ENCODE measurements around the gene STARD9.
A peak's percentile ranks its signal among the peaks of the same experiment; 100 is the strongest.
"Not testable (repeated sequence)": the region's sequence is repeated elsewhere in the genome, so short reads cannot be mapped to it uniquely, and the experiment has no call there.

STARD9 gene

DNA sequence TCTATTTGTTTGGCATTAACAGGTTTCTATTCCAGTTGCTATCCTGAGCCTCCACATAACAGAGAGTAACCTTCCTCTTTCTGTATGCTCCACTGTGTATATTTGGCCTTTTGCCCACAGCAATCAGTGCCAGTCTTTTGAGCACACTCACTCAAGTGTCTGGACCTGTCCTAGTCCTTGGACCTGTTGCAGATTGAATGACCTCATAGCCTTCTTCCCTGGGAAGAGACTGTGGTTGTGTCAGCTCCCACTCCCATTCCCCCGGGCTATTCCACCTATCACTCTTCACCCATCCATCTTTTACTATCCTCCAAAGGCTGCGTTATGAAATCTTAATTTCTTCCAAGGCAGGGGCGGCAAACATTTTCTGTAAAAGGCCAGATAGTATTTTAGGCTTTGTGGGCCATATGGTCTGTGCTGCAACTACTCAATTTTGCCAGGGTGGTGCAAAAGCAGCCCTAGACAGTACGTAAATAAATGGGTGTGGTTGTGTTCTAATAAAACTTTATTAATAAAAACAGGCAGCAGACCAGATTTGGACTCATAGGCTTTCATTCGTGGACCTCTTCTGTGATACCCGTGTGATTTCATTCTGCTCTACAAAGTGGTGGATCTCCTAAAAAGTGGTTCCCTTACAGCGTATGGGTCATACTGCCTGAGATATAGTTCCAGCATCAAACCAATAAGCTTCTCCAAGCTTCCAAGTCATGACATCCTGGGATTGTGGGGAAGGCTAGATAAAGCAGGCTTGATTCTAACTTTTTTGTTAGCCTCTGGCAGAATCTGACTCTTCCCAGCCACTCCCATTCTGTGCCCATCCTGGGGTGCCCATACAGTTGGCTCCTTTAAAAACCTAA is 104.1 kb downstream of the STARD9 start:
- Mint-ChIP-seq H3K4me3 (no peak overlapping the region), H3K27ac (no peak overlapping the region), H3K27me3 (no peaks in the 10 kb centered on the region), H3K4me1 (ENCODE audit: low read depth in 2 of 2) (no peaks in the 10 kb centered on the region), H3K9me3 (no peaks in the 10 kb centered on the region), H3K36me3 (ENCODE audit: insufficient read depth) (peaks cover 10% of the 10 kb centered on the region)
- DNase-seq (no peak), ATAC-seq (replicated peaks) (no peak)

- not testable (repeated sequence) for ATAC-seq (replicated peaks); H3K27ac Mint-ChIP-seq
Observed at GRCh38 chr15:42680142-42680482, 104.7 kb downstream of the STARD9 start.

GRCh38 chr15:42681119-42681518 is 105.7 kb downstream of the STARD9 start:
- ATAC-seq (replicated peaks) (no peak), DNase-seq (no peak)
- Mint-ChIP-seq H3K27me3 (no peaks in the 10 kb centered on the region), H3K4me1 (ENCODE audit: low read depth in 2 of 2) (no peaks in the 10 kb centered on the region), H3K36me3 (ENCODE audit: insufficient read depth) (peaks cover 4% of the 10 kb centered on the region), H3K27ac (no peak overlapping the region), H3K9me3 (no peaks in the 10 kb centered on the region), H3K4me3 (no peak overlapping the region)

More at GRCh38 chr15:42680142-42680482, 104.7 kb downstream of the STARD9 start:
- H3K4me1 Mint-ChIP-seq (ENCODE audit: low read depth in 2 of 2); H3K27me3 Mint-ChIP-seq; DNase-seq; H3K9me3 Mint-ChIP-seq; H3K4me3 Mint-ChIP-seq; H3K36me3 Mint-ChIP-seq (ENCODE audit: insufficient read depth): not testable (repeated sequence)

DNA sequence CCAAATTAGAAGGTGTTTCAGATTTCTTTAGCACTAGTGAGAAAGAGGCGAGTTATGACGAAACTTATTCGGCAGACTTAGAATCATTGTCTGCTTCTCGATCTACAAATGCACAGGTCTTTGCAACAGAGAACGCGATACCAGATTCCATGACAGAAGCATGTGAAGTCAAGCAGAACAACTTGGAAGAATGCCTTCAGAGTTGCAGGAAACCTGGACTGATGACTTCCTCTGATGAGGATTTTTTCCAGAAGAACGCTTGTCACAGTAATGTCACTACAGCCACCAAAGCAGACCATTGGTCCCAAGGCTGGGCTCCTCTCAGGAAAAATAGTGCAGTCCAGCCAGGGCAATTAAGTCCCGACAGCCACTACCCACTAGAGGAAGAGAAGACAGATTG is 110.9 kb downstream of the STARD9 start:
- Mint-ChIP-seq H3K27me3 (no peaks in the 10 kb centered on the region), H3K36me3 (ENCODE audit: insufficient read depth) (peaks cover 4% of the 10 kb centered on the region), H3K4me1 (ENCODE audit: low read depth in 2 of 2) (peaks cover 5 to 6% of the 10 kb centered on the region in 2 donors), H3K9me3 (no peaks in the 10 kb centered on the region), H3K4me3 (no peak overlapping the region), H3K27ac (no peak overlapping the region)
- ATAC-seq (replicated peaks) (no peak), DNase-seq (no peak)

GRCh38 chr15:42687740-42688139 is 112.3 kb downstream of the STARD9 start:
- Mint-ChIP-seq H3K27me3 (no peaks in the 10 kb centered on the region), H3K36me3 (ENCODE audit: insufficient read depth) (peaks cover 4% of the 10 kb centered on the region), H3K27ac (no peak overlapping the region), H3K9me3 (no peaks in the 10 kb centered on the region), H3K4me1 (ENCODE audit: low read depth in 2 of 2) (peaks cover 9% of the 10 kb centered on the region in 2 donors), H3K4me3 (no peak overlapping the region)
- ATAC-seq (replicated peaks) (no peak), DNase-seq (no peak)

GRCh38 chr15:42688301-42688700 is 112.9 kb downstream of the STARD9 start:
- no peak for DNase-seq
- Mint-ChIP-seq H3K4me1 (ENCODE audit: low read depth in 2 of 2) (peaks cover 9% of the 10 kb centered on the region in 2 donors), H3K27me3 (no peaks in the 10 kb centered on the region), H3K36me3 (ENCODE audit: insufficient read depth) (no peaks in the 10 kb centered on the region), H3K4me3 (no peak overlapping the region), H3K27ac (no peak overlapping the region), H3K9me3 (no peaks in the 10 kb centered on the region)
- ATAC-seq (replicated peaks) = no peak

DNA sequence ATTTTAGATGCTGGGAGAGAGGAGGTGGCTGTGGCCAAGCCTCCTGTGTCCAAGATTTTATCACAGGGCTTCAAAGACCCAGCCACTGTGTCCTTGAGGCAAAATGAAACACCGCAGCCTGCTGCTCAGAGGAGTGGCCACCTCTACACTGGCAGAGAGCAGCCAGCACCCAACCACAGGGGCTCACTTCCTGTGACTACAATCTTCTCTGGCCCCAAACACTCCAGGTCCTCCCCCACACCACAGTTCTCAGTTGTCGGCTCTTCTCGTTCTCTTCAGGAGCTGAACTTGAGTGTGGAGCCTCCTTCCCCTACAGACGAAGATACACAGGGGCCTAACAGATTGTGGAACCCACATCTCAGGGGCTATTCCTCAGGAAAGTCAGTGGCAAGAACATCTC is 115.9 kb downstream of the STARD9 start:
- H3K27ac Mint-ChIP-seq = peak overlapping the region; percentile 60 to 77
- no peak for DNase-seq
- H3K4me3 Mint-ChIP-seq = no peak overlapping the region
- peaks cover 9% of the 10 kb centered on the region in 2 donors for H3K4me1 Mint-ChIP-seq (ENCODE audit: low read depth in 2 of 2)
- H3K36me3 Mint-ChIP-seq (ENCODE audit: insufficient read depth) = no peaks in the 10 kb centered on the region
- H3K9me3 Mint-ChIP-seq = no peaks in the 10 kb centered on the region
- ATAC-seq (replicated peaks) = no peak
- H3K27me3 Mint-ChIP-seq = no peaks in the 10 kb centered on the region

DNA sequence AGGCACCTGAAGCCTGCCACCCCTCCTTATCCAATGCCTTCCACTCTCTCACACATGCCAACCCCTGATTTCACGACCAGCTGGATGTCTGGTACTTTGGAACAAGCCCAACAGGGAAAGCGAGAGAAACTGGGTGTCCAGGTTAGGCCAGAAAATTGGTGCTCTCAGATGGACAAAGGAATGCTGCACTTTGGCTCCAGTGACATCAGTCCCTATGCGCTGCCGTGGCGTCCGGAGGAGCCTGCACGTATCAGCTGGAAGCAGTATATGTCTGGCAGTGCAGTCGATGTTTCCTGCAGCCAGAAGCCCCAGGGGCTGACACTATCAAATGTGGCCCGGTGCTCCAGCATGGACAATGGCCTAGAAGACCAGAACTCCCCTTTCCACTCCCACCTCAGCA is 116.4 kb downstream of the STARD9 start:
- Mint-ChIP-seq H3K27ac (peak overlapping the region; percentile 60 to 77), H3K4me1 (ENCODE audit: low read depth in 2 of 2) (peaks cover 9% of the 10 kb centered on the region in 2 donors), H3K27me3 (no peaks in the 10 kb centered on the region), H3K36me3 (ENCODE audit: insufficient read depth) (no peaks in the 10 kb centered on the region), H3K9me3 (no peaks in the 10 kb centered on the region), H3K4me3 (no peak overlapping the region)
- DNase-seq (no peak), ATAC-seq (replicated peaks) (no peak)

- H3K27ac Mint-ChIP-seq = no peak overlapping the region
Observed at GRCh38 chr15:42692536-42692935, 117.1 kb downstream of the STARD9 start.

DNA sequence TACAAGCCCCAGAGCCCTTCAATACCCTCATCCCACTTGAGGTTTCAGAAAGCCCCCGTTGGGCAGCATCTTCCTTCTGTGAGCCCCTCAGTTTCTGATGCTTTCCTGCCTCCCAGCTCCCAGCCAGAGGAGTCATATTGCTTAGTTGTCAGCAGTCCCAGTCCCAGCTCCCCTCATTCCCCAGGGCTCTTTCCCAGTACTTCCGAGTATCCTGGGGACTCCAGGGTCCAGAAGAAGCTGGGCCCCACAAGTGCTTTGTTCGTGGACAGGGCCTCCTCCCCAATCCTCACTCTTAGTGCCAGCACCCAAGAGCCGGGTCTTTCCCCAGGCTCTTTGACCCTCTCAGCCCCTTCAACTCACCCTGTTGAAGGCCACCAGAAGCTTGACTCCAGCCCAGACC is 117.6 kb downstream of the STARD9 start:
- DNase-seq (no peak), ATAC-seq (replicated peaks) (no peak)
- no peak overlapping the region for H3K27ac Mint-ChIP-seq
- no peaks in the 10 kb centered on the region for H3K27me3 Mint-ChIP-seq
- H3K9me3 Mint-ChIP-seq = no peaks in the 10 kb centered on the region
- no peak overlapping the region for H3K4me3 Mint-ChIP-seq
- H3K4me1 Mint-ChIP-seq (ENCODE audit: low read depth in 2 of 2) = peaks cover 9% of the 10 kb centered on the region in 2 donors
- no peaks in the 10 kb centered on the region for H3K36me3 Mint-ChIP-seq (ENCODE audit: insufficient read depth)

More at GRCh38 chr15:42692536-42692935, 117.1 kb downstream of the STARD9 start:
- peaks cover 9% of the 10 kb centered on the region in 2 donors for H3K4me1 Mint-ChIP-seq (ENCODE audit: low read depth in 2 of 2)
- H3K4me3 Mint-ChIP-seq = no peak overlapping the region
- H3K27me3 Mint-ChIP-seq = no peaks in the 10 kb centered on the region
- H3K36me3 Mint-ChIP-seq (ENCODE audit: insufficient read depth) = no peaks in the 10 kb centered on the region
- ATAC-seq (replicated peaks) (no peak), DNase-seq (no peak)
- no peaks in the 10 kb centered on the region for H3K9me3 Mint-ChIP-seq

DNA sequence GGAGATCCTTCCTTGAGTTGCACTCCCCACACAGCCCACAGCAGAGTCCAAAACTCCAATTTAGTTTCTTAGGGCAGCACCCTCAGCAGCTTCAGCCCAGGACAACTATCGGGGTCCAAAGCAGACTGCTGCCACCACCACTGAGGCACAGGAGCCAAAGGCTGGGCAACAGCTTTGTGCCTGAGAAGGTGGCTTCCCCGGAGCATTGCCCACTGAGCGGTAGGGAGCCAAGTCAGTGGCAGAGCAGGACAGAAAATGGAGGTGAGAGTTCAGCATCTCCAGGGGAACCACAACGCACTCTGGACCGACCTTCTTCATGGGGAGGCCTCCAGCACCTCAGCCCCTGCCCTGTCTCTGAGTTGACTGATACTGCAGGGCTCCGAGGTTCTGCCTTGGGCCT is 118.1 kb downstream of the STARD9 start:
- Mint-ChIP-seq H3K27me3 (no peaks in the 10 kb centered on the region), H3K27ac (peak overlapping the region in 1 of 2 donors; percentile 49), H3K36me3 (ENCODE audit: insufficient read depth) (no peaks in the 10 kb centered on the region), H3K4me3 (no peak overlapping the region), H3K9me3 (no peaks in the 10 kb centered on the region), H3K4me1 (ENCODE audit: low read depth in 2 of 2) (peaks cover 9% of the 10 kb centered on the region in 2 donors)
- DNase-seq = no peak
- ATAC-seq (replicated peaks) = no peak

DNA sequence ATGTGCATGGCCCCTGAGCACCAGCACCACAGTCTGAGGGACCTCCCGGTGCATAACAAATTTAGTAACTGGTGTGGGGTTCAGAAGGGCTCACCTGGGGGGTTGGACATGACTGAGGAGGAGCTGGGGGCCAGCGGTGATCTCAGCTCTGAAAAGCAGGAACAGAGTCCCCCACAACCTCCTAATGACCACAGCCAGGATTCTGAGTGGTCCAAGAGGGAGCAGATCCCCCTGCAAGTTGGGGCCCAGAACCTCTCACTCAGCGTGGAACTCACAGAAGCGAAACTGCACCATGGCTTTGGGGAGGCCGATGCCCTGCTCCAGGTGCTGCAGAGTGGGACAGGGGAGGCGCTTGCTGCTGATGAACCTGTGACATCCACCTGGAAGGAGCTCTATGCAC is 118.5 kb downstream of the STARD9 start:
- Mint-ChIP-seq H3K4me3 (no peak overlapping the region), H3K27ac (peak overlapping the region in 1 of 2 donors; percentile 49), H3K27me3 (no peaks in the 10 kb centered on the region), H3K9me3 (no peaks in the 10 kb centered on the region), H3K4me1 (ENCODE audit: low read depth in 2 of 2) (peaks cover 9% of the 10 kb centered on the region in 2 donors), H3K36me3 (ENCODE audit: insufficient read depth) (no peaks in the 10 kb centered on the region)
- DNase-seq (no peak), ATAC-seq (replicated peaks) (no peak)

- H3K36me3 Mint-ChIP-seq (ENCODE audit: insufficient read depth) = no peaks in the 10 kb centered on the region
- ATAC-seq (replicated peaks) (no peak), DNase-seq (no peak)
- H3K4me3 Mint-ChIP-seq = no peak overlapping the region
- H3K27me3 Mint-ChIP-seq = no peaks in the 10 kb centered on the region
- peak overlapping the region in 1 of 2 donors; percentile 47 for H3K27ac Mint-ChIP-seq
- H3K9me3 Mint-ChIP-seq = no peaks in the 10 kb centered on the region
- peaks cover 9% of the 10 kb centered on the region in 2 donors for H3K4me1 Mint-ChIP-seq (ENCODE audit: low read depth in 2 of 2)
Observed at GRCh38 chr15:42694398-42694797, 119.0 kb downstream of the STARD9 start.

GRCh38 chr15:42695527-42696071 is 120.2 kb downstream of the STARD9 start:
- no peak for DNase-seq
- ATAC-seq (replicated peaks) = no peak
- Mint-ChIP-seq H3K27me3 (no peaks in the 10 kb centered on the region), H3K4me1 (ENCODE audit: low read depth in 2 of 2) (peaks cover 7 to 9% of the 10 kb centered on the region in 2 donors), H3K36me3 (ENCODE audit: insufficient read depth) (no peaks in the 10 kb centered on the region), H3K9me3 (no peaks in the 10 kb centered on the region), H3K4me3 (no peak overlapping the region), H3K27ac (no peak overlapping the region)
